GM11168 (cell line): ENCODE measurements around the gene CORO1C.
"Not testable (repeated sequence)": the region's sequence is repeated elsewhere in the genome, so short reads cannot be mapped to it uniquely, and the experiment has no call there.

Experiments used
- in situ Hi-C: fragments of 300-500 bp; cut with MboI; formaldehyde crosslinking; loops from one replicate; pipeline ENCODE4 v1.12.0; 2022; ENCODE audit warnings: low sequenced_read_pairs; ENCODE audit not compliant: unreplicated experiment

Gene CORO1C

GRCh38 chr12:108755481-108755880 is 24.2 kb upstream of the CORO1C start:
- in situ Hi-C loops, result no loop called here

- in situ Hi-C loops, result no loop called here
Measured at GRCh38 chr12:108753976-108754375, 22.7 kb upstream of the CORO1C start.

- in situ Hi-C loops, result no loop called here
Measured at GRCh38 chr12:108752387-108752786, 21.1 kb upstream of the CORO1C start.

GRCh38 chr12:108751821-108752220 is 20.5 kb upstream of the CORO1C start:
- in situ Hi-C loops, result no loop called here

GRCh38 chr12:108751003-108751402 is 19.7 kb upstream of the CORO1C start:
- in situ Hi-C loops, result not testable (repeated sequence)

- in situ Hi-C loops, result no loop called here
Measured at GRCh38 chr12:108750526-108750925, 19.2 kb upstream of the CORO1C start.

GRCh38 chr12:108747563-108747962 is 16.2 kb upstream of the CORO1C start:
- in situ Hi-C loops, result no loop called here

GRCh38 chr12:108745641-108746040 is 14.3 kb upstream of the CORO1C start:
- in situ Hi-C loops, result no loop called here

GRCh38 chr12:108744021-108744897 is 12.9 kb upstream of the CORO1C start:
- in situ Hi-C loops, result no loop called here

- in situ Hi-C loops, result no loop called here
Measured at GRCh38 chr12:108738170-108738569, 6.9 kb upstream of the CORO1C start.

- in situ Hi-C loops, result no loop called here
Measured at GRCh38 chr12:108735855-108736254, 4.5 kb upstream of the CORO1C start.

GRCh38 chr12:108734200-108734906 is 3.0 kb upstream of the CORO1C start:
- in situ Hi-C loops, result no loop called here

- in situ Hi-C loops, result not testable (repeated sequence)
Measured at GRCh38 chr12:108733230-108733531, 1.9 kb upstream of the CORO1C start.

GRCh38 chr12:108732489-108733229 is 1.3 kb upstream of the CORO1C start:
- in situ Hi-C loops, result no loop called here

GRCh38 chr12:108731866-108732461 is 646 bp upstream of the CORO1C start:
- in situ Hi-C loops, result no loop called here

GRCh38 chr12:108730365-108731104 is 783 bp downstream of the CORO1C start:
- in situ Hi-C loops, result no loop called here

- in situ Hi-C loops, result no loop called here
Measured at GRCh38 chr12:108729612-108730364, 1.5 kb downstream of the CORO1C start.

GRCh38 chr12:108728820-108729611 is 2.3 kb downstream of the CORO1C start:
- in situ Hi-C loops, result no loop called here
